Liver (tissue), 9 donors: Measurements from ENCODE around the gene PATJ. TPM values are rescaled to one million over a fixed set of nuclear protein-coding genes. Genes with fewer than 3 reads are reported as not detected.

ENCODE experiments used
- DNase-seq: peaks from one replicate; pipeline ENCODE4 v3.0.0-alpha.2; 2017; ENCODE audit warnings: low spot score
- H3K27ac ChIP-seq, 2 donors: one replicate each; pipeline ENCODE4 v1.7.0; 2013; ENCODE audit warnings: inconsistent platforms in 2 of 2, low read length in 2 of 2, control low read depth in 1 of 2, low read depth in 1 of 2, mild to moderate bottlenecking in 1 of 2
- H3K27me3 ChIP-seq, 4 donors: one replicate each; pipeline versions ENCODE4 v1.6.1 to v1.7.0; 2013; ENCODE audit warnings: low read length in 3 of 4, inconsistent platforms in 1 of 4, mild to moderate bottlenecking in 1 of 4, moderate library complexity in 1 of 4; ENCODE audit not compliant: control insufficient read depth in 4 of 4, insufficient read depth in 4 of 4
- H3K36me3 ChIP-seq, 4 donors: one replicate each; pipeline versions ENCODE4 v1.6.1 to v1.7.0; 2013; ENCODE audit warnings: low read length in 3 of 4, mild to moderate bottlenecking in 3 of 4, low read depth in 1 of 4, moderate library complexity in 1 of 4; ENCODE audit not compliant: control insufficient read depth in 4 of 4, insufficient read depth in 3 of 4
- H3K4me1 ChIP-seq, 4 donors: one replicate each; pipeline versions ENCODE4 v1.6.1 to v1.7.0; 2013; ENCODE audit warnings: low read length in 3 of 4, mild to moderate bottlenecking in 3 of 4, moderate library complexity in 1 of 4; ENCODE audit not compliant: control insufficient read depth in 4 of 4, insufficient read depth in 4 of 4
- H3K4me3 ChIP-seq, 3 donors: one replicate each; pipeline versions ENCODE4 v1.6.1 to v1.7.0; 2013; ENCODE audit warnings: low read length in 3 of 3, control low read depth in 1 of 3, low read depth in 1 of 3, mild to moderate bottlenecking in 1 of 3
- H3K9ac ChIP-seq, 2 donors: one replicate each; pipeline ENCODE4 v1.7.0; 2013; ENCODE audit warnings: low read length in 2 of 2, mild to moderate bottlenecking in 2 of 2, moderate library complexity in 2 of 2, control low read depth in 1 of 2, low read depth in 1 of 2
- H3K9me3 ChIP-seq, 4 donors: one replicate each; pipeline versions ENCODE4 v1.6.1 to v1.7.0; 2013; ENCODE audit warnings: low read length in 3 of 4; ENCODE audit not compliant: control insufficient read depth in 4 of 4
- EGR1 ChIP-seq, 2 donors: IDR thresholded peaks; 2 replicates each; pipeline ENCODE4 v1.6.1; 2016 to 2018; ENCODE audit warnings: antibody characterized with exemption in 2 of 2, low read depth in 2 of 2
- FOXA1 ChIP-seq: IDR thresholded peaks from 2 replicates; pipeline ENCODE4 v1.6.1; 2016; ENCODE audit warnings: antibody characterized with exemption
- FOXA2 ChIP-seq: IDR thresholded peaks from 2 replicates; pipeline ENCODE4 v1.6.1; 2016; ENCODE audit warnings: antibody characterized with exemption
- GABPA ChIP-seq, 2 donors: IDR thresholded peaks in 1 of 2; conservative IDR thresholded peaks in 1 of 2; 2 replicates each; pipeline ENCODE4 v1.6.1; 2016; ENCODE audit warnings: antibody characterized with exemption in 2 of 2, mild to moderate bottlenecking in 1 of 2, moderate library complexity in 1 of 2
- HNF4A ChIP-seq, 2 donors: conservative IDR thresholded peaks; 2 replicates each; pipeline ENCODE4 v1.6.1; 2016; ENCODE audit warnings: antibody characterized with exemption in 2 of 2, mild to moderate bottlenecking in 2 of 2
- HNF4G ChIP-seq: IDR thresholded peaks from 2 replicates; pipeline ENCODE4 v1.6.1; 2016; ENCODE audit warnings: antibody characterized with exemption
- NR2F2 ChIP-seq: IDR thresholded peaks from 2 replicates; pipeline ENCODE4 v1.6.1; 2016; ENCODE audit warnings: antibody characterized with exemption
- RXRA ChIP-seq, 2 donors: IDR thresholded peaks; 2 replicates each; pipeline ENCODE4 v1.6.1; 2017 to 2018; ENCODE audit warnings: antibody characterized with exemption in 2 of 2, mild to moderate bottlenecking in 1 of 2
- SP1 ChIP-seq: IDR thresholded peaks from 2 replicates; pipeline ENCODE4 v1.6.1; 2018; ENCODE audit warnings: antibody characterized with exemption, mild to moderate bottlenecking
- TAF1 ChIP-seq: conservative IDR thresholded peaks from 2 replicates; pipeline ENCODE4 v1.6.1; 2016; ENCODE audit warnings: antibody characterized with exemption, mild to moderate bottlenecking
- YY1 ChIP-seq: IDR thresholded peaks from 2 replicates; pipeline ENCODE4 v1.6.1; 2016; ENCODE audit warnings: antibody characterized with exemption, mild to moderate bottlenecking
- WGBS: extraction: QIAGEN DNeasy Blood & Tissue Kit; methylation state at CpG from one replicate; pipeline ENCODE4 v1.1.7; 2013; 5-methylcytosine and 5-hydroxymethylcytosine counted together
- polyA plus RNA-seq, 2 donors: library from polyadenylated mRNA; stranded (reverse) in 1 of 2; unstranded in 1 of 2; fragments of 200-250 nt in 1 of 2; fragments of >200 nt in 1 of 2; fragmentation: Nextera tagmentation in 1 of 2; extraction: Ambion mirVana in 1 of 2; gene quantifications; one replicate each; pipeline versions ENCODE4 v1.2.1 to v1.2.3, GENCODE V29; 2013 to 2015
- total RNA-seq, 2 donors: library from RNA; depleted of rRNA; stranded (reverse); fragments of >200 nt; gene quantifications; one replicate each; pipeline ENCODE4 v1.2.3, GENCODE V29; 2014
- TF ChIP-seq, protein P1 (sequence below): IDR thresholded peaks from 2 replicates; pipeline ENCODE4 v1.6.1; 2016; ENCODE audit warnings: antibody characterized with exemption
- TF ChIP-seq, protein P2 (sequence below): IDR thresholded peaks from 2 replicates; pipeline ENCODE4 v1.6.1; 2016; ENCODE audit warnings: antibody characterized with exemption, mild to moderate bottlenecking
- TF ChIP-seq, protein P3 (sequence below): IDR thresholded peaks from 2 replicates; pipeline ENCODE4 v1.6.1; 2016; ENCODE audit warnings: antibody characterized with exemption
- TF ChIP-seq, protein P4 (sequence below): fragments of 150-350 bp; IDR thresholded peaks from 2 replicates; pipeline ENCODE4 v1.5.1; 2017; ENCODE audit warnings: improper control_type of control experiment, low read depth, low read length; ENCODE audit not compliant: missing input control
- donor health status: healthy.
- donor health status: healthy.
- donor health status: healthy.
- donor health status: healthy.
- donor health status: healthy.

The PATJ gene
- total and polyA plus RNA-seq, 4 donors: 5.7 to 29.8 (median 9.0) TPM

DNA sequence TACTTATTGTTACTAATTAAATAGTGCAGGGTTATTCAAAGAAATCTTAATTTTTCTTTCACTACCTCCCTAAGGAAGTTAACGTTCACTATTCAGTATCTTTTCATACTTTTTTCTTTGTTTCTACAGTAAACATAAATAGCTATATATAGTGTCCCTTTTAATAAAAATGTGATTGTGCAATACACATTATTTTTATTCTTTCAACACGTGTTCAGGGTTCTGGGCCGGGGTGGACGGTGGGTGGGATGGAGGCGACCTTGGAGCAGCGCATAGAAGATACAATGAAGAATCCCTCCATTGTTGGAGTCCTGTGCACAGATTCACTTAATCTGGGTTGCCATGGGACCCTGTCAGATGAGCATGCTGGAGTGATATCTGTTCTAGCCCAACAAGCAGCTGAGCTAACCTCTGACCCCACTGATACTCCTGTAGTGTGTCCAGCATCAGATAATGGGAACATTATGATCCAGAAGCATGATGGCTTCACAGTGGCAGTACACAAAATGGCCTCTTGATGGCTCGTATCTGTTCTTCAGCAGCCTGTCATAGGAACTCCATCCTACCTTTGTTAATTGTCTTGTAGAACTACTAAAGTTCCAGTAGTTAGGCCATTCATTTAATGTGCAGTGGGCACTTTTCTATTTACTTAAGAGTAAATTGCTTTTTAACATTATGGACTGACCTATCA is 296.5 kb downstream of the PATJ start:
- DNase-seq: no peak
- WGBS: 95% methylated on average over 7 of the region's 7 CpGs
- TF ChIP-seq SP1 (no peak), TAF1 (no peak), HNF4G (no peak), RXRA (IDR thresholded peaks at IDR 0.05) (no peak), NR2F2 (no peak)

DNA sequence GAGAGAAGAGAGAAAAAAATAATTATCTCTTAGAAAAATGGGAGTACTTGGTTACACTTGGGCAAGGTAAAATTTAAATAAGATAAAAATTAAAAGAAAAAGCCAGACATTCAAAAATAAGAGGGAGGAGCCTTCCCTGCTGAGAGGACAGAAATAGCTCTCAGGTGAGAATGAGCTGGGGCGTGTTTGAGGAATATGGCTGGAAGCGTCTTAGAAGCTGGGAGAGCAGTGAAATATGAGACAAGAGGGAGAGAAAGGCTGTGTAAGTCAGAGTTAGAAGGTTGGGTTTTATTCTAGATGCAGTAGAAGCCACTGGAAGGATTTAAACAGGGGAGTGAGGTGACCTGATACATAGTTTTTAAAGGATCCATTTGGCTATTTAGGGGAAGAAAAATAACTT is 298.2 kb downstream of the PATJ start:
- H3K4me1 ChIP-seq: no peaks in the 10 kb centered on the region
- H3K27me3 ChIP-seq: no peaks in the 10 kb centered on the region
- no peak overlapping the region for H3K27ac ChIP-seq
- H3K9ac ChIP-seq: no peak overlapping the region
- no peaks in the 10 kb centered on the region for H3K36me3 ChIP-seq
- H3K4me3 ChIP-seq: no peak overlapping the region
- 76% methylated on average over 2 of the region's 2 CpGs for WGBS
- TF ChIP-seq, protein P1, sequence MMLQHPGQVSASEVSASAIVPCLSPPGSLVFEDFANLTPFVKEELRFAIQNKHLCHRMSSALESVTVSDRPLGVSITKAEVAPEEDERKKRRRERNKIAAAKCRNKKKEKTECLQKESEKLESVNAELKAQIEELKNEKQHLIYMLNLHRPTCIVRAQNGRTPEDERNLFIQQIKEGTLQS: no peak
- no peak for TF ChIP-seq TAF1
- TF ChIP-seq GABPA (IDR thresholded peaks at IDR 0.05 in 1 of 2, conservative IDR thresholded peaks at IDR 0.05 in 1 of 2): no peak
- no peak for TF ChIP-seq RXRA (IDR thresholded peaks at IDR 0.05)
- TF ChIP-seq YY1: no peak
- DNase-seq: no peak
- no peaks in the 10 kb centered on the region for H3K9me3 ChIP-seq

More for the DNA sequence above, 296.5 kb downstream of the PATJ start:
- Histone ChIP-seq H3K4me1 (no peaks in the 10 kb centered on the region), H3K9ac (no peak overlapping the region), H3K27ac (no peak overlapping the region), H3K4me3 (no peak overlapping the region), H3K9me3 (no peaks in the 10 kb centered on the region), H3K36me3 (no peaks in the 10 kb centered on the region), H3K27me3 (no peaks in the 10 kb centered on the region)

DNA sequence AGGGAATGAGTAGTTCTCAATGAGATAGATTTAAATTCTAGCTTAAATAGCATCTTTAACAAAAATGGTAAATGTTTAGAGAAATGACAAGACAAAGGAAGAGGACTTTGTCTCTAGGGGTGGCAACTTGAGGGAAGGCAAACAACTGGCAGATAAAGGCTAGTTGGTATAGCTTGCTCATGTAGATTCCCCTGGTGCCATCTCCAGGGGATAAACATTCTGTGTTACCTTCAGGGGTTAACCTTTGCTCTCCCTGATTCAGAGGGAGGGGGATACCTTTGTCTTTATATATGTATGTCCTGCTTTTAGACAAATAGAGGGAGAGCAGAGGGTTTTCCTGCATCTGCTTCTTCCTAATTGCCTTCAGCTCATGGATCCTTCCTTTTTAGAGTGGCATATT is 298.7 kb downstream of the PATJ start:
- no peak overlapping the region for H3K4me3 ChIP-seq
- TF ChIP-seq EGR1 (IDR thresholded peaks at IDR 0.05; ENCODE audit: low read depth in 2 of 2) (no peak), GABPA (IDR thresholded peaks at IDR 0.05 in 1 of 2, conservative IDR thresholded peaks at IDR 0.05 in 1 of 2) (no peak), FOXA2 (no peak), HNF4G (no peak), RXRA (IDR thresholded peaks at IDR 0.05) (no peak), NR2F2 (no peak), SP1 (no peak), FOXA1 (no peak), HNF4A (conservative IDR thresholded peaks at IDR 0.05) (no peak)
- TF ChIP-seq, protein P2, sequence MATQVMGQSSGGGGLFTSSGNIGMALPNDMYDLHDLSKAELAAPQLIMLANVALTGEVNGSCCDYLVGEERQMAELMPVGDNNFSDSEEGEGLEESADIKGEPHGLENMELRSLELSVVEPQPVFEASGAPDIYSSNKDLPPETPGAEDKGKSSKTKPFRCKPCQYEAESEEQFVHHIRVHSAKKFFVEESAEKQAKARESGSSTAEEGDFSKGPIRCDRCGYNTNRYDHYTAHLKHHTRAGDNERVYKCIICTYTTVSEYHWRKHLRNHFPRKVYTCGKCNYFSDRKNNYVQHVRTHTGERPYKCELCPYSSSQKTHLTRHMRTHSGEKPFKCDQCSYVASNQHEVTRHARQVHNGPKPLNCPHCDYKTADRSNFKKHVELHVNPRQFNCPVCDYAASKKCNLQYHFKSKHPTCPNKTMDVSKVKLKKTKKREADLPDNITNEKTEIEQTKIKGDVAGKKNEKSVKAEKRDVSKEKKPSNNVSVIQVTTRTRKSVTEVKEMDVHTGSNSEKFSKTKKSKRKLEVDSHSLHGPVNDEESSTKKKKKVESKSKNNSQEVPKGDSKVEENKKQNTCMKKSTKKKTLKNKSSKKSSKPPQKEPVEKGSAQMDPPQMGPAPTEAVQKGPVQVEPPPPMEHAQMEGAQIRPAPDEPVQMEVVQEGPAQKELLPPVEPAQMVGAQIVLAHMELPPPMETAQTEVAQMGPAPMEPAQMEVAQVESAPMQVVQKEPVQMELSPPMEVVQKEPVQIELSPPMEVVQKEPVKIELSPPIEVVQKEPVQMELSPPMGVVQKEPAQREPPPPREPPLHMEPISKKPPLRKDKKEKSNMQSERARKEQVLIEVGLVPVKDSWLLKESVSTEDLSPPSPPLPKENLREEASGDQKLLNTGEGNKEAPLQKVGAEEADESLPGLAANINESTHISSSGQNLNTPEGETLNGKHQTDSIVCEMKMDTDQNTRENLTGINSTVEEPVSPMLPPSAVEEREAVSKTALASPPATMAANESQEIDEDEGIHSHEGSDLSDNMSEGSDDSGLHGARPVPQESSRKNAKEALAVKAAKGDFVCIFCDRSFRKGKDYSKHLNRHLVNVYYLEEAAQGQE: no peak
- TF ChIP-seq, protein P1: no peak
- TF ChIP-seq, protein P3, sequence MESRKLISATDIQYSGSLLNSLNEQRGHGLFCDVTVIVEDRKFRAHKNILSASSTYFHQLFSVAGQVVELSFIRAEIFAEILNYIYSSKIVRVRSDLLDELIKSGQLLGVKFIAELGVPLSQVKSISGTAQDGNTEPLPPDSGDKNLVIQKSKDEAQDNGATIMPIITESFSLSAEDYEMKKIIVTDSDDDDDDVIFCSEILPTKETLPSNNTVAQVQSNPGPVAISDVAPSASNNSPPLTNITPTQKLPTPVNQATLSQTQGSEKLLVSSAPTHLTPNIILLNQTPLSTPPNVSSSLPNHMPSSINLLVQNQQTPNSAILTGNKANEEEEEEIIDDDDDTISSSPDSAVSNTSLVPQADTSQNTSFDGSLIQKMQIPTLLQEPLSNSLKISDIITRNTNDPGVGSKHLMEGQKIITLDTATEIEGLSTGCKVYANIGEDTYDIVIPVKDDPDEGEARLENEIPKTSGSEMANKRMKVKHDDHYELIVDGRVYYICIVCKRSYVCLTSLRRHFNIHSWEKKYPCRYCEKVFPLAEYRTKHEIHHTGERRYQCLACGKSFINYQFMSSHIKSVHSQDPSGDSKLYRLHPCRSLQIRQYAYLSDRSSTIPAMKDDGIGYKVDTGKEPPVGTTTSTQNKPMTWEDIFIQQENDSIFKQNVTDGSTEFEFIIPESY: no peak
- TF ChIP-seq, protein P4, sequence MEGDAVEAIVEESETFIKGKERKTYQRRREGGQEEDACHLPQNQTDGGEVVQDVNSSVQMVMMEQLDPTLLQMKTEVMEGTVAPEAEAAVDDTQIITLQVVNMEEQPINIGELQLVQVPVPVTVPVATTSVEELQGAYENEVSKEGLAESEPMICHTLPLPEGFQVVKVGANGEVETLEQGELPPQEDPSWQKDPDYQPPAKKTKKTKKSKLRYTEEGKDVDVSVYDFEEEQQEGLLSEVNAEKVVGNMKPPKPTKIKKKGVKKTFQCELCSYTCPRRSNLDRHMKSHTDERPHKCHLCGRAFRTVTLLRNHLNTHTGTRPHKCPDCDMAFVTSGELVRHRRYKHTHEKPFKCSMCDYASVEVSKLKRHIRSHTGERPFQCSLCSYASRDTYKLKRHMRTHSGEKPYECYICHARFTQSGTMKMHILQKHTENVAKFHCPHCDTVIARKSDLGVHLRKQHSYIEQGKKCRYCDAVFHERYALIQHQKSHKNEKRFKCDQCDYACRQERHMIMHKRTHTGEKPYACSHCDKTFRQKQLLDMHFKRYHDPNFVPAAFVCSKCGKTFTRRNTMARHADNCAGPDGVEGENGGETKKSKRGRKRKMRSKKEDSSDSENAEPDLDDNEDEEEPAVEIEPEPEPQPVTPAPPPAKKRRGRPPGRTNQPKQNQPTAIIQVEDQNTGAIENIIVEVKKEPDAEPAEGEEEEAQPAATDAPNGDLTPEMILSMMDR: no peak
- no peaks in the 10 kb centered on the region for H3K4me1 ChIP-seq

More for the DNA sequence above, 298.7 kb downstream of the PATJ start:
- DNase-seq: no peak
- Histone ChIP-seq H3K27me3 (no peaks in the 10 kb centered on the region), H3K9ac (no peak overlapping the region), H3K27ac (no peak overlapping the region), H3K36me3 (no peaks in the 10 kb centered on the region), H3K9me3 (no peaks in the 10 kb centered on the region)
